ENCODE measurements around the gene RAB2B. TPM values are rescaled to one million over a fixed set of nuclear protein-coding genes. Genes with fewer than 3 reads are reported as not detected.

RAB2B gene
- total RNA-seq, 3 donors from 2014 or later = 18.9 to 29.1 (median 19.1) TPM

DNA sequence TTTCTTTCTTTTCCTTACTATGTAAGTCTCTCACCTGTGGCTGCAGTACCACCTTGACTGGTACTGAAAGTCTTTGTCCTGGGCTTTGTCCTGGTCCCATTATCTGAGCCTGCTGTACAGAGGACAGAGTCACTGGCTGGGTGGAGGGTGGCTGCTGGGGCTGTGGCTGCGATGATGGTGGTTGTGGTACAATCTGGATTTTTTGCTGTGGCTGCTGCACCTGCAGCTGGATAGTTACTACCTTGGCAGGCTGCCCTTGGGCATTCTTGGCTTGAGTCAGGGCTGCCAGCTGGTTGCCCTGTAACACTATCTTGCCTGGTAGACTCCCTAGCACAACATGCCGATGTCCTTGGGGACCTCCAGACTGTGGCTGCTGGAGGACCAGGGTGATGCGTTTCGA is 47.8 kb downstream of the RAB2B start:
- Histone ChIP-seq H3K9me3 (no peaks in the 10 kb centered on the region), H3K4me1 (ENCODE audit: low read depth) (no peaks in the 10 kb centered on the region), H3K36me3 (ENCODE audit: low read depth) (peaks cover 19% of the 10 kb centered on the region), H3K4me3 (no peak overlapping the region)
- DNase-seq (peak in 1 of 3 donors; percentile 15), ATAC-seq (peak; percentile 9)
- TF ChIP-seq, protein P1, sequence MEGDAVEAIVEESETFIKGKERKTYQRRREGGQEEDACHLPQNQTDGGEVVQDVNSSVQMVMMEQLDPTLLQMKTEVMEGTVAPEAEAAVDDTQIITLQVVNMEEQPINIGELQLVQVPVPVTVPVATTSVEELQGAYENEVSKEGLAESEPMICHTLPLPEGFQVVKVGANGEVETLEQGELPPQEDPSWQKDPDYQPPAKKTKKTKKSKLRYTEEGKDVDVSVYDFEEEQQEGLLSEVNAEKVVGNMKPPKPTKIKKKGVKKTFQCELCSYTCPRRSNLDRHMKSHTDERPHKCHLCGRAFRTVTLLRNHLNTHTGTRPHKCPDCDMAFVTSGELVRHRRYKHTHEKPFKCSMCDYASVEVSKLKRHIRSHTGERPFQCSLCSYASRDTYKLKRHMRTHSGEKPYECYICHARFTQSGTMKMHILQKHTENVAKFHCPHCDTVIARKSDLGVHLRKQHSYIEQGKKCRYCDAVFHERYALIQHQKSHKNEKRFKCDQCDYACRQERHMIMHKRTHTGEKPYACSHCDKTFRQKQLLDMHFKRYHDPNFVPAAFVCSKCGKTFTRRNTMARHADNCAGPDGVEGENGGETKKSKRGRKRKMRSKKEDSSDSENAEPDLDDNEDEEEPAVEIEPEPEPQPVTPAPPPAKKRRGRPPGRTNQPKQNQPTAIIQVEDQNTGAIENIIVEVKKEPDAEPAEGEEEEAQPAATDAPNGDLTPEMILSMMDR (IDR thresholded peaks at IDR 0.05) = no peak
- intact Hi-C loops (cut with DNase I, micrococcal nuclease) = no loop called here

DNA sequence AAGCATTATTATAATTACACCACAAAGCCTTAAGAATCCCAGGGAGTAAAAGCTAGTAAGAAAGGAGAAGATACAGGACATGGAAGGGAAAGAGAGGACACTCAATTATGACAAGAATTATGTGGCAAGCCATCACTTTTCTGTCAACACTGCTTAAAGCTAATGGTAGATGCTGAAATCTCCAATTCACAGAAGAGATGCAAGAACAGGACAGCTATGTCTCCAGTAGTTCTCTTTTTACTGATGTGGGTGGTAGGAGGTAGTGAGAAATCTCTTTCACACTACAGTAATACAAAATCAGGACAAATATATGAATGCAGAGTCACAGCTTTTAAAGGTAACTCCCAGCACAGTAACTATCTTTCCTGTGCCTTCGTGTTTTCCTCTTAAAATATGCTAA is 50.1 kb downstream of the RAB2B start:
- Histone ChIP-seq H3K4me1 (ENCODE audit: low read depth) (no peaks in the 10 kb centered on the region), H3K36me3 (ENCODE audit: low read depth) (peaks cover 22% of the 10 kb centered on the region), H3K9me3 (no peaks in the 10 kb centered on the region), H3K4me3 (no peak overlapping the region)
- TF ChIP-seq, protein P1 (IDR thresholded peaks at IDR 0.05) = no peak
- intact Hi-C loops (cut with DNase I, micrococcal nuclease) = no loop called here
- DNase-seq (no peak), ATAC-seq (no peak)

DNA sequence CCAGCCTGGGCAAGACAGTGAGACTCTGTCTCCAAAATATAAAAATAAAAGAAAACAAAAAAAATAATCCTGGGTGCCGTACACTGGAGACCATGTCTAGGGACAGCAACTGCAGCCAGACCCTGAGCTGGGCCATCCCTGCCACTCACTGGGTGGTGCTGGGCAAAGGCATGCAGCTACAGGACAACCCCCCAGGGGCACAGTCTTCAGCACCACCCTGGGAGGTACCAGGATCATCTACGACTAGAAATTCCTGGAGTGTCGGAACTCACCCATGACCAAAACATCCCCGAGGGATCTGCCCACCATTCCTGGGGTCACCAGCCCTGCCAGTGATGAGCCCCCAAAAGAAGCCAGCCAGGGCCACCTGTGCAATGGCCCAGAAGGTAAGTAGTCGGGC is 57.2 kb downstream of the RAB2B start:
- Histone ChIP-seq H3K9me3 (no peaks in the 10 kb centered on the region), H3K4me1 (ENCODE audit: low read depth) (no peaks in the 10 kb centered on the region), H3K4me3 (no peak overlapping the region), H3K36me3 (ENCODE audit: low read depth) (peaks cover 3% of the 10 kb centered on the region)
- intact Hi-C loops (cut with DNase I, micrococcal nuclease) = no loop called here
- TF ChIP-seq, protein P1 (IDR thresholded peaks at IDR 0.05) = no peak
- no peak for DNase-seq
- ATAC-seq = no peak

DNA sequence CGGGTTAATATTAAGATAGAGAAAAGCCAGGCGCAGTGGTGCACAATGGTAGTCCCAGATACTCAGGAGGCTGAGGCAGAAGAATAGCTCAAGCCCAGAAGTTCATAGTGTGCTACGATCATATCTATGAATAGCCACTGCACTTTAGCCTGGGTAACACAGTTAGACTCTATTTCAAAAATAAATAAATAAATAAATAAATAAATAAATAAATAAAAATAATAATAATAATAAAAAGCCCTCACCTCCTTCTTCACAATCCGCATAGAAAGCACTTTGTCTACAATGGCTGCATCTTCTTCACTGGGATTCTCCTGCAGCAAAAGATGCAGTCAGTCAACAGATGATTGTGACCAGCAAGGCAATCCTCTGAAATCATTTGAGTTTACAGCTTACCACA is 61.4 kb downstream of the RAB2B start:
- ATAC-seq = no peak
- DNase-seq = no peak
- intact Hi-C loops (cut with DNase I, micrococcal nuclease) = no loop called here
- TF ChIP-seq, protein P1 (IDR thresholded peaks at IDR 0.05) = no peak
- no peak overlapping the region for H3K4me3 ChIP-seq
- H3K9me3 ChIP-seq = no peaks in the 10 kb centered on the region
- H3K4me1 ChIP-seq (ENCODE audit: low read depth) = no peaks in the 10 kb centered on the region
- peaks cover 6% of the 10 kb centered on the region for H3K36me3 ChIP-seq (ENCODE audit: low read depth)

DNA sequence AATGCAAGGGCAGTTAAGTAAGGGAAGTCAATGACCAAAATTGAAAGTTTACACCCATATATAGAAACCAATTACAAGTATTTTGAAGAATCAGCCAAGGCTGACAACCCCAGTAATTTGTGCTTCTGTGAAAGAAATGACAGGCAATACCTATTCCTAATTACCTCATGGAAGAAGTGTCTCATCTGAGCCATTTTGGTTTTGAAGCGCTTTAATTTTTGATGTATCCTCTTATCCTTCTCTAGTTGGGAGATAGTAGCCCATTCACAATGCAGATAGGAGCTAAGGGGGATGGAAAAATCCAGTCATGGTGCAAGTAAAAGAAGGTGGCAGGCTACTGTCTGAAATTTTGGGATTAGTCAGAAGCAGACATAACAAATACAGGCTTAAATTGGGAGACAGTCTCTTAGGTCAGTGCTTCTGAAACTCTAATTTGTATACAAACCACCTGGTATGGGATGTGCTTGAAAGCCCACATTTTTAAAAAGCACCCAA is 62.6 kb downstream of the RAB2B start:
- Histone ChIP-seq H3K36me3 (ENCODE audit: low read depth) (peaks cover 6% of the 10 kb centered on the region), H3K9me3 (no peaks in the 10 kb centered on the region), H3K4me1 (ENCODE audit: low read depth) (no peaks in the 10 kb centered on the region), H3K4me3 (no peak overlapping the region)
- DNase-seq = no peak
- no peak for ATAC-seq
- intact Hi-C loops (cut with DNase I, micrococcal nuclease) = no loop called here
- TF ChIP-seq, protein P1 (IDR thresholded peaks at IDR 0.05) = no peak

Other genes starting within 250 kb of the RAB2B start
- gene HNRNPC, start 207.5 kb downstream of the RAB2B start, total RNA-seq = 100 to 1,000 TPM; 273 to 334 (median 312) TPM
- under 1 TPM in 2 of 3 donors, not detected in 1; 0.09 to 0.20 TPM for gene RPGRIP1, start 196.9 kb downstream of the RAB2B start, total RNA-seq
- gene SUPT16H, start 92.9 kb downstream of the RAB2B start, total RNA-seq = 10 to 100 TPM; 36.5 to 63.3 (median 48.1) TPM
- gene CHD8, start 20.8 kb downstream of the RAB2B start, total RNA-seq = 10 to 100 TPM; 54.3 to 69.1 (median 60.5) TPM
- gene TOX4, start 236 bp upstream of the RAB2B start, total RNA-seq = 10 to 100 TPM; 72.9 to 91.6 (median 78.4) TPM
- 10 to 100 TPM; 33.8 to 43.6 (median 34.6) TPM for gene METTL3, start 34.4 kb upstream of the RAB2B start, total RNA-seq
- gene SALL2, start 49.4 kb upstream of the RAB2B start, total RNA-seq = 10 to 100 TPM in 1 of 3 donors, 1 to 10 TPM in 2; 1.0 to 25.6 (median 1.2) TPM
- gene OR10G3, start 103.1 kb upstream of the RAB2B start, total RNA-seq = not detected
- gene OR10G2, start 158.0 kb upstream of the RAB2B start, total RNA-seq = not detected
- gene OR4E2, start 176.9 kb upstream of the RAB2B start, total RNA-seq = not detected
- gene OR4E1, start 196.9 kb upstream of the RAB2B start, total RNA-seq = not detected

Data from mucosa of descending colon (tissue), 3 donors.